ENCODE data around the gene RPS19BP1. TPM values are rescaled to one million over a fixed set of nuclear protein-coding genes. Genes with fewer than 3 reads are reported as not detected.

RPS19BP1 gene
- total RNA-seq, 2 experiments from 2014 or later = 65.8 to 69.7 TPM

- peak overlapping the region; percentile 35 for H3K4me3 Mint-ChIP-seq
- DNase-seq (no peak), ATAC-seq (ENCODE audit: poor library complexity) (no peak)
- H3K36me3 ChIP-seq (ENCODE audit: insufficient read depth, low read length) = peaks cover 62% of the 10 kb centered on the region
- H3K36me3 Mint-ChIP-seq (ENCODE audit: low read depth) = peaks cover 81% of the 10 kb centered on the region
- CTCF ChIA-PET = no interaction called here
- H3K9me3 ChIP-seq (ENCODE audit: control insufficient read depth in 1 of 2, insufficient read depth in 1 of 2, low read length in 2 of 2) = no peaks in the 10 kb centered on the region
- no peaks in the 10 kb centered on the region for H3K9me3 Mint-ChIP-seq
- no peak overlapping the region for H3K27ac ChIP-seq (ENCODE audit: low read depth in 1 of 2, low read length in 2 of 2)
- H3K4me1 Mint-ChIP-seq (ENCODE audit: low read depth) = peaks cover 85% of the 10 kb centered on the region
- H3K27me3 Mint-ChIP-seq = no peaks in the 10 kb centered on the region
- no peak overlapping the region for H3K4me3 ChIP-seq (ENCODE audit: low read length)
- no peaks in the 10 kb centered on the region for H3K27me3 ChIP-seq (ENCODE audit: control insufficient read depth in 1 of 2, insufficient read depth in 2 of 2, low read length in 2 of 2)
- POLR2A ChIA-PET = interaction anchor here (1.2 kb wide), 1 partner anchor 163 kb away, joined by 3 read pairs; no protein-coding TSS in a partner anchor
- H3K27ac Mint-ChIP-seq = peak overlapping the region; percentile 80
- peaks cover 95% of the 10 kb centered on the region for H3K4me1 ChIP-seq (ENCODE audit: insufficient read depth, low read length)
- intact Hi-C loops (cut with DNase I, micrococcal nuclease) = loop anchor here in 1 of 2 experiments (5.0 kb wide), 1 partner anchor 653 kb away; the partner anchor contains the start of gene CBX6
- TF ChIP-seq CTCF (IDR thresholded peaks at IDR 0.05) = no peak
Observed at GRCh38 chr22:39525658-39525975, 6.9 kb downstream of the RPS19BP1 start.

- CTCF ChIA-PET = interaction anchor here (0.8 to 1.4 kb wide), 2 partner anchors 10 to 28 kb away, joined by 3 to 6 read pairs; no protein-coding TSS in a partner anchor
- Histone ChIP-seq H3K27ac (ENCODE audit: low read depth in 1 of 2, low read length in 2 of 2) (no peak overlapping the region), H3K36me3 (ENCODE audit: insufficient read depth, low read length) (peaks cover 56% of the 10 kb centered on the region), H3K4me3 (ENCODE audit: low read length) (no peak overlapping the region), H3K27me3 (ENCODE audit: control insufficient read depth in 1 of 2, insufficient read depth in 2 of 2, low read length in 2 of 2) (no peaks in the 10 kb centered on the region), H3K4me1 (ENCODE audit: insufficient read depth, low read length) (peaks cover 89% of the 10 kb centered on the region), H3K9me3 (ENCODE audit: control insufficient read depth in 1 of 2, insufficient read depth in 1 of 2, low read length in 2 of 2) (no peaks in the 10 kb centered on the region)
- Mint-ChIP-seq H3K4me1 (ENCODE audit: low read depth) (peaks cover 86% of the 10 kb centered on the region), H3K27me3 (peaks cover 3% of the 10 kb centered on the region), H3K9me3 (no peaks in the 10 kb centered on the region), H3K4me3 (peak overlapping the region; percentile 60), H3K36me3 (ENCODE audit: low read depth) (peaks cover 82% of the 10 kb centered on the region), H3K27ac (peak overlapping the region; percentile 80)
- intact Hi-C loops (cut with DNase I, micrococcal nuclease) = loop anchor here in 1 of 2 experiments (5.0 kb wide), 1 partner anchor 653 kb away; the partner anchor contains the start of gene CBX6
- no peak for DNase-seq
- no peak for TF ChIP-seq CTCF (IDR thresholded peaks at IDR 0.05)
- no peak for ATAC-seq (ENCODE audit: poor library complexity)
- POLR2A ChIA-PET = interaction anchor here (1.5 to 5.7 kb wide), 2 partner anchors 5 to 10 kb away, joined by 3 to 129 read pairs; partner anchors contain the start of gene RPS19BP1
Observed at GRCh38 chr22:39524753-39525657, 7.5 kb downstream of the RPS19BP1 start.

DNA sequence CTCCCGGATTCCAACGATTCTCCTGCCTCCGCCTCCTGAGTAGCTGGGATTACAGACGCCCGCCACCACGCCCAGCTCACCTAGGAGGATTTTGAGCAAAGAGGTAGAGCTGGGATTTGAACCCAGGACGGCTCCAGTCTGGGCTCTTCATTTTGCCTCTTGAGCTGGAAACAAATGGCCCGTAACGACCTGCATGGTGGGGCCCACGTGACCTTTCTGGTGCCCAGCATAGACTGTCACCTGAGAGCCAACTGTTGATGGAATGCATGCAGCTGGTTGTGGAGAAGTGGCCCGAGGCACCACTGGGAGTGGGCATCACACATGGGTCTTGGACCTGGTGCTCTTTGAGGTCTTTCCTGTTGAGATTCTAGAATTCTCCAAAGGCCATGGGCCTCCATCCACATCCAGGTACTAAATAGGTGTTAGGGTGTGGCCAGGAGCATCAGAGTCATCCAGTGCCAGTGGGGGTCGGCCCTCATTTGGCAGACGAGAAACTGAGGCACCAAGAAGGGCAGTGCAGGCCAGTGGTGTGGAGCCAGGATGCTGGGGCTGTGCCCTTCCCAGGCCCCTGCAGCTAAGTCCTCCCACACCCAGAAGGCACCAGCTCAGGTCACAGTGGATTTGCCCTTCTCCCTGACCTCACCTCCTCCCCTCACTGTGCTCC lies 8.3 kb downstream of the RPS19BP1 start:
- no peak overlapping the region for H3K27ac ChIP-seq (ENCODE audit: low read depth in 1 of 2, low read length in 2 of 2)
- no peak for ATAC-seq (ENCODE audit: poor library complexity)

More for the DNA sequence above, 8.3 kb downstream of the RPS19BP1 start:
- Histone ChIP-seq H3K4me3 (ENCODE audit: low read length) (no peak overlapping the region), H3K36me3 (ENCODE audit: insufficient read depth, low read length) (peaks cover 48% of the 10 kb centered on the region), H3K27me3 (ENCODE audit: control insufficient read depth in 1 of 2, insufficient read depth in 2 of 2, low read length in 2 of 2) (no peaks in the 10 kb centered on the region), H3K4me1 (ENCODE audit: insufficient read depth, low read length) (peaks cover 87% of the 10 kb centered on the region), H3K9me3 (ENCODE audit: control insufficient read depth in 1 of 2, insufficient read depth in 1 of 2, low read length in 2 of 2) (no peaks in the 10 kb centered on the region)
- no peaks in the 10 kb centered on the region for H3K9me3 Mint-ChIP-seq
- intact Hi-C loops (cut with DNase I, micrococcal nuclease) = no loop called here
- DNase-seq = no peak
- H3K4me1 Mint-ChIP-seq (ENCODE audit: low read depth) = peaks cover 83% of the 10 kb centered on the region
- peak overlapping the region; percentile 80 for H3K27ac Mint-ChIP-seq
- ChIA-PET CTCF (interaction anchor here (0.7 to 1.4 kb wide), 3 partner anchors 10 to 407 kb away, joined by 3 to 6 read pairs (median 3); no protein-coding TSS in a partner anchor), POLR2A (interaction anchor here (1.5 to 5.7 kb wide), 2 partner anchors 6 to 9 kb away, joined by 3 to 129 read pairs; partner anchors contain the start of gene RPS19BP1)
- H3K36me3 Mint-ChIP-seq (ENCODE audit: low read depth) = peaks cover 80% of the 10 kb centered on the region
- H3K4me3 Mint-ChIP-seq = peak overlapping the region; percentile 60
- H3K27me3 Mint-ChIP-seq = peaks cover 5% of the 10 kb centered on the region
- TF ChIP-seq CTCF (IDR thresholded peaks at IDR 0.05) = no peak

All from CD4-positive, alpha-beta T cell (primary cell).